ENCODE results near the gene PHLDB1. TPM values are rescaled to one million over a fixed set of nuclear protein-coding genes. Genes with fewer than 3 reads are reported as not detected.

PHLDB1 gene
- total RNA-seq, 2 donors from 2014 or later: 1.8 to 2.6 TPM

DNA sequence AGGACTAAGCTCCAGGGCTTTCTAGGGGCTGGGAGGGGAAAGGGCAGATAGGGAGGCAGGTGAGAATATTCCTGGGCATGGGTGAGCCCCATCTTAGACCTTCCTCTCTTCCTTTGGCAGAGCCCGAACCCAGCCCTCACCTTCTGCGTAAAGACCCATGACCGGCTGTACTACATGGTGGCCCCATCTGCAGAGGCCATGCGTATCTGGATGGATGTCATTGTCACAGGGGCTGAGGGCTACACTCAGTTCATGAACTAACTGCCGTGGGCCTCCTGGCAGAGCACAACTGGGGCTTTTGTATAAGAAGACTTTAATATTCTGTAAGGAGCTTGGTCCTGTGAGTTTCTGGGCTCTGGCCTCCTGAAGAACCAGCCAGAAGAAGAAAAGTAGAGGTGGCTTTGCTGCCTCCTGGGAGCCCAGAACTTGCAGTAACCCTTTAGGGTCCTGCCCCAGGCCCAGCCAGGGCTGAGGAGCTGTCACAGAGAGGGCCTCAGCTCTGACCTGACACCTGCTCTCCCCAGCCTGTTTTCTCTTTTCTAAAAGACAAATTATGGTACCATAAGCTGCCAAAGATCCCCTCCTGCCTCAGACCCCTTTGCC is 49.2 kb downstream of the PHLDB1 start:
- ATAC-seq: no peak
- no peak overlapping the region for H3K4me3 Mint-ChIP-seq
- peaks cover 22% of the 10 kb centered on the region for H3K4me1 Mint-ChIP-seq

DNA sequence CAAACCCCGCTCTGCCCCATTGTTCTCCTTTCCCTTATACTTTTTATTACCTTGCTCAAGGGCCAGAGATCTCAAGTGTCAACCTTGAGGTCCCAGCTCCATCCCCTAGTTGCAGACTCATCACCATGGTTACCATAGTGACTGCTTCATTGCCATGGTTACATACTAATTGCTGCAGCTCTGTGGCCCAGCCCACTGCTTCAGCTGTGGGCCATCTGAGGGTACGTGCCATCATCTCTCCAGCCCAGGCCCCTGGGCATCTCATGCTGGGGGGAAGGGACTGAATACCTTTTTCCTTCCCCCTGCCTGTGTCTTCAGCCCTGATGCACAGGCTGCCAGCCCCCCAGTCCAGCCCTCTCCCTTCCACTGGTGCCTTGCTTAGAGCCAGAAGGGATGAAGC is 49.8 kb downstream of the PHLDB1 start:
- no peak overlapping the region for H3K4me3 Mint-ChIP-seq
- ATAC-seq (no peak), DNase-seq (no peak)
- H3K27ac Mint-ChIP-seq: peak overlapping the region; percentile 59
- H3K9me3 ChIP-seq (ENCODE audit: control insufficient read depth, low read length, poor library complexity, severe bottlenecking): no peaks in the 10 kb centered on the region
- H3K4me1 Mint-ChIP-seq: peaks cover 20% of the 10 kb centered on the region
- H3K36me3 Mint-ChIP-seq (ENCODE audit: low read depth): no peaks in the 10 kb centered on the region
- H3K27me3 Mint-ChIP-seq: peaks cover 7% of the 10 kb centered on the region

More for the DNA sequence above, 49.2 kb downstream of the PHLDB1 start:
- Mint-ChIP-seq H3K27ac (peak overlapping the region; percentile 59), H3K27me3 (peaks cover 7% of the 10 kb centered on the region), H3K36me3 (ENCODE audit: low read depth) (no peaks in the 10 kb centered on the region)
- H3K9me3 ChIP-seq (ENCODE audit: control insufficient read depth, low read length, poor library complexity, severe bottlenecking): no peaks in the 10 kb centered on the region
- DNase-seq: no peak

DNA sequence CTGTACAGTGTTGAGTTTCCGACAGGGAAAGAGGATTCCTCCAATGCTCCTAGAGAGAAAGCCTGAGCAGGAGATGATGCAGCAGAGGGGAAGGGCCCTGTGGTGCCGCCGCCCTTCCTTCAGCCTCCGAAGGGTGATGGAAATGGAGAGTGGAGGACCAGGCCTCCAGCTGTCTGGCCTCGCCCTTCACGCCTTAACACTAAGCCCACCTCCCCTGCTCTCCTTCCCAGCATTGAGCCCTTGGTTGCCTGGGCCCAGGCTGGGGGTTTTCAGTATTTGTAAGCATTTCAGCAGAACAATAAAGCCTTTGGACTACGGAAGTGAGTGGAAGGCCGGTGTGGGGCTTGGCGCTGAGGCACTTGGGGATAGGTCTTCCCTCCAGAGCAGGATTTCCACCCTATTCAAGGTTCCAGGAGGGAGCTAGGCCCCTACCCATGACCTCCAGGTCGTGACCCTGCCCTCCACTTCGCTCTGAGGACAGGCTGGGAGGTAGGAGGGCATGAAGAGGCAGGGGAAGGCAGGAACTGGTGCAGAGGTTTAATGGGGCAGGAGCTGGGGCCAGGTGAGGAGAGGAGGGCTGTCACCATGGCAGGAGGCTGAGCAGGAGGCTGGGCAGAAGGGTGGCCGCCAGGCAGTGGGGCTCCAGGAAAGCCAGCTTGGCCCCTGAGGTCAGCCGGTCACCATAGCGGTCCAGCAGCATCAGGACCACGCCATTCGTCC is 50.5 kb downstream of the PHLDB1 start:
- no peak for DNase-seq
- ATAC-seq: no peak
- peak overlapping the region; percentile 59 for H3K27ac Mint-ChIP-seq
- peaks cover 7% of the 10 kb centered on the region for H3K27me3 Mint-ChIP-seq
- H3K36me3 Mint-ChIP-seq (ENCODE audit: low read depth): no peaks in the 10 kb centered on the region
- peaks cover 14% of the 10 kb centered on the region for H3K4me1 Mint-ChIP-seq
- no peak overlapping the region for H3K4me3 Mint-ChIP-seq
- no peaks in the 10 kb centered on the region for H3K9me3 ChIP-seq (ENCODE audit: control insufficient read depth, low read length, poor library complexity, severe bottlenecking)

DNA sequence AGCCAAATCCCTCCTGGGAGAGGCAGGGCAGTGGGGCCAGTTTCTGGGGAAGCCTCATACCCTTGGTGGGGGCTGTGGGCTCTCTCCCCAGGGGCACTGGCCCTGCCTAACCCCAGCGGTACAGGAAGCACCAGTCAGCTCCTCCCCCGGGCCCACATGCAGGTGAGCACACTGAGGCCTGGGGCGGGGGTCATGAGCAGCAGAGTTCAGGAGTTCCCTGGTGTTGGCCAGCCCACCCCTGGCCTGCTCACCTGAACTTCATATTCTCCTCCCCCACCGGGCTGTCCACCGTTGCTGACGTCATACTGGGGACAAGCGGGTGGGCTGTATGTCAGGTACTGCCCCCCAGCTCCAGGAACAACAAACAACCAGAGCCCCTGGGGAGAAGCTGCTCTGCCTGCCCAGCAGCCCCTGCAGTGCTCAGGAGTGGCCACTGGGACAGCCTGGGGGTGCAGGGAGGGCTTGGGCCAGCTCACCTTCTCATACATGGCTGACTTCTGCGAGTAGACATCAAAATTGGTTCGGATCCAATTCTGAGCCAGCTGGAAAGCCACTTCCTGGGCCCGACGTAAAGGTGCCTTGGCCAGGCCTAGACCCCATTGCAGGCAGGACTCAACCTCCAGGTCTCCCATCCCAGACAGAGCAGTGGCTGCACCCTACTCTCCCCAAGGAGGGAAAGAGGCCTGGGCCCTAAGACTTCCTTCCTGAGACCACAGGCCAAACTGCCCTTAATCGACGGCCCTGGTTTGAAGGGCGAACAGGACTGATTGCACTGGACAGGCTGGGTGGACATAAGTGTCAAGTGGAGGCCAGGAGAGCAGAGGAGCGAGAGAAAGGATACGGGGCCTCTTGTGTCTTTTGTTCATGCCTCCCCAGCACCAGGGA is 51.3 kb downstream of the PHLDB1 start:
- peaks cover 2% of the 10 kb centered on the region for H3K36me3 Mint-ChIP-seq (ENCODE audit: low read depth)
- ATAC-seq (no peak), DNase-seq (no peak)
- H3K4me1 Mint-ChIP-seq: peaks cover 7% of the 10 kb centered on the region
- H3K27me3 Mint-ChIP-seq: peaks cover 7% of the 10 kb centered on the region
- no peaks in the 10 kb centered on the region for H3K9me3 ChIP-seq (ENCODE audit: control insufficient read depth, low read length, poor library complexity, severe bottlenecking)
- no peak overlapping the region for H3K27ac Mint-ChIP-seq
- H3K4me3 Mint-ChIP-seq: peak overlapping the region; percentile 39

DNA sequence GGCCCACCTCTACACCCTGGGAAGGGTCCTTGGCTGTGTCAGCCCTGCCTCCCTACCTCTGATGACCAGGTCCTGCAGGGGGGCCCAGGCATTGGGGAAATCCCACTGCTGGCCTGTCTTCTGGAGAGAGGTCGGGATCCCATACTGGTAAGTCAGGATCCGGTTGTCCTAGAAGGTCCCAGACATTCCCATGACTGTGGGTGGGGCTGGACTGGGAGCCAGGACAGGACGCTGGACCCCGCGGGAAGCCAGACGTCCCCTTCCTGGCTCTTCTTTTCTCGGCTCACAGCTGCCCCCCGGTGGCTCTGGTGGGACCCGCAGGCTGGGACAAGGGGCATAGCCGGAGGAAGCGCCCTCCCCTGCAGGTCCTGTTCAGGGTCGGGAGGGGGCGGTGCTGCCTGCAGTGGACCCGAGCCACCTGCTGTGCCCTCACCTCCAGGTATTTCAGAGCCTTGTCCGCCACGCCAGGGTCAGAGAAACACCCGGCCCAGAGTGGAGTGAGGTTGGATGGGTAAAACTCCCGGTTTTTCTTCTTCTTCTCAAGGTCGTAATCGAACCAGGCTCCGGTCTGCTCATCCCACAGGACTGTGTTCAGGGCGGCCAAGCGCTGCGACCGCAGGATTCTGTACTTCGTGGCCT is 52.0 kb downstream of the PHLDB1 start:
- peaks cover 6% of the 10 kb centered on the region for H3K4me1 Mint-ChIP-seq
- peaks cover 10% of the 10 kb centered on the region for H3K27me3 Mint-ChIP-seq
- H3K36me3 Mint-ChIP-seq (ENCODE audit: low read depth): peaks cover 2% of the 10 kb centered on the region
- ATAC-seq: peak; percentile 100
- H3K9me3 ChIP-seq (ENCODE audit: control insufficient read depth, low read length, poor library complexity, severe bottlenecking): no peaks in the 10 kb centered on the region
- peak; percentile 65 to 90 (median 70) for DNase-seq
- no peak overlapping the region for H3K27ac Mint-ChIP-seq
- H3K4me3 Mint-ChIP-seq: no peak overlapping the region

DNA sequence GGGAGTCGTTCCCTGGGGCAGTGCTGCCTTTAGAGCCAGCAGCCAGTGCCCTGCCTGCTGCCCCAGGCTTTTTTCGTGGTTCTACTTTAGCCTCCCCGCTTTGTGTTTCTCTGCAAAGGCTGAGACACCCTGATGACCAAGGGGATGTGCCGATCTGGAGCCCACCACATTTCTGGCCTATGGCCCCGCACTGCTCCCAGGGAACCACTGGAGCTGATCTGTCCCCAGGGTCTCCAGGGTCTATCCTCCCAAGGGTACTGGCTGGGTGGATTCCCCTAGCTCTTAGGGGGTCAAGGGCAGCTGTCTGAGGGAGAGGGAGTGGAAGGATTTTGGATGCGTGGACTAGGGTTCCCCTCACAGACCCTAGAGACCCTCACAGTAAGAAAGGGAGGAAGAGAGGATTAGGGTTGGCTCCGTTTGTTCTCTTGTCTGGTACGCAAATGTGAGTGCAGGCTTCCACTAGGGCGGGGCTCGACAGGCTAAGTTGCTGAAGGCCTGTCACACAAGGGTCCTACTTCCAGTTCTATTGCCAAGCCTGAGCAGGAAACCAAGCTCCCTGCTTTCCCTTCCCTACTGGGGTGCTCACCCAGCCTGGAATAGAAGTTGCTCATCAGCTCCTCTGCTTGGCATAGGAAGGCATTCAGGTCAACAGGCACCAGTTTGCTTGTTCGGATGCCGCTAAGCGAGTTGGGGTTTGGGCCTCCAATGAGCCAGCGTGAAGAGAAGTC is 52.7 kb downstream of the PHLDB1 start:
- Mint-ChIP-seq H3K4me1 (peaks cover 6% of the 10 kb centered on the region), H3K36me3 (ENCODE audit: low read depth) (peaks cover 2% of the 10 kb centered on the region), H3K27ac (no peak overlapping the region), H3K27me3 (peaks cover 14% of the 10 kb centered on the region), H3K4me3 (no peak overlapping the region)
- no peak for DNase-seq
- ATAC-seq: no peak
- no peaks in the 10 kb centered on the region for H3K9me3 ChIP-seq (ENCODE audit: control insufficient read depth, low read length, poor library complexity, severe bottlenecking)

DNA sequence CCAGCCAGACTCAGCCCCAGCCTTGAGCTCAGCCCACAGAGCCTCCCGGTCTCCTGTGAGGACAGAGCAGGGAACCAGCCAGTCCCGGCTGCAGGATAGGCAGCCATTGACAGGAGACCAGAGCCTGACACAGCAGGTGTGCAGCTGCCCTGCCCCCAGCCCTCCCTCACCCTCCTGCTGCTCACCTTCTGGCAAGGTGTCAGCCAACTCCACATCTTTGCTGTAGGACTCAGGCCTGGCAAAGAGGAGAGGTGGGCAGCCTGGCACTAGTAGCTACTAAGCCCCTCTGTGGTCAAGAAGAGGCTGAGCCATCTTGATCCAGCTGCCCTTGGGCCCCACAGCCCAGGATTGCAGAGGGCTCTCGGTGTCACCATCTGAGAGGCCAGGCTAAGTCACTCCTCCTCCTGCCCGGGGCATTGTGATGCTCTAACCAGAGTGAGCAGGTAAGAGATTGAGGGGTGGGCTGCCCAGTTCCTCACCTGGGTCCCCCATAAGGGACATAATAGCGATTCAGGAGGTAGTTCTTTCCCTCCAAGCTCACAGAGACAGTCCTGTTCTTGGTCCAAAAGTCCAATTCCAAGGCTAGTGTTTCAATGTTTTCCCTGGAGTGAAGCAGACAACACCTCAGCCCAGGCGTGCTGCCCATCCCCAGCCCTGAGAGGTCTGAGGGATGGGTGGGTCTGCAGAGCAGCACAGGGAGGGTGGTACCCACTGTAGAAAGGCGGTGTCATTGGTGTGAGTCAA is 53.4 kb downstream of the PHLDB1 start:
- H3K4me1 Mint-ChIP-seq: peaks cover 6% of the 10 kb centered on the region
- peaks cover 14% of the 10 kb centered on the region for H3K27me3 Mint-ChIP-seq
- no peak overlapping the region for H3K27ac Mint-ChIP-seq
- peaks cover 2% of the 10 kb centered on the region for H3K36me3 Mint-ChIP-seq (ENCODE audit: low read depth)
- no peaks in the 10 kb centered on the region for H3K9me3 ChIP-seq (ENCODE audit: control insufficient read depth, low read length, poor library complexity, severe bottlenecking)
- DNase-seq (no peak), ATAC-seq (no peak)
- H3K4me3 Mint-ChIP-seq: no peak overlapping the region

DNA sequence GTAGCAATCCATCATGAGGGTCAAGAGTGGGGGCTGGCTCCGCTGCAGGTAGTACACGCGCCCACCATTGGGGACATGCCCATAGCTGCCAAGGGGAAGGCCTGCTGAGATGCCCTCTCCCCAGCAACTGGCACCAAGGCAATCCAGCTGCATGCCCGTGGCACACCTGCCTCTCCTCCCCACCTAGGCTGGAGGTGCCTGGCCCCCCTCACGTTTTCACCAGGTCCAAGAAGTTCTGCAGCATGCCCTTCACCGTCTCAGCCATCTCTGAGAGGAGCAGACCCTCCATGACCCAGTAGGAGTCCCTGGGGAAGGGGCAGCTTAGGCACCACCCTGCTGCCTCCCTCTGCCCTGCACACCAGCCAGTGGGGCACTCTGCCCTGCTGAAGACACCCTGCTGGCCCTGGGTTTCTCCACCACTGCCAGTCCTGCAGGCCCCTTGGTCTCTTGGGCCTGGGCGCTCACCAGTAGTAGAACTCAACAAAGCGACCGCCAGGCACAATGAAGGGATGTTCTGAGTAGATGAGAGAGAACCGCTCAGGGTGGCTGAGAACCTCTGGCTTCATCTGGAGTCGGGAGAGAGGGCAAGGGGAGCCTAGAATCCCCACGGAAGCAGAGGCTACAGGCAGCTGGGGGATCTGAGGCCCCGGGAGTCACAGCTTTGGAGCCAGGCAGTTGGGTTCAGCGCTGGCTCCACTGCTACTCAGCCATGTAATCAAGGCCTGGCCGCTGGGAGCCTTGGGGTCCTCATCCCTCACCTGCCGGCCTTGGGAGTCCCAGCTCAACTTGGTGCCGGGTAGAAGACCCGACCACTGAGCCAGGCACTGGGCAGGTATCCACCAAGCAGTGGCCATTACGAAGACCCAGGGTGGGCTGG is 54.2 kb downstream of the PHLDB1 start:
- Mint-ChIP-seq H3K27me3 (peaks cover 14% of the 10 kb centered on the region), H3K4me1 (peaks cover 12% of the 10 kb centered on the region), H3K36me3 (ENCODE audit: low read depth) (peaks cover 2% of the 10 kb centered on the region), H3K4me3 (no peak overlapping the region), H3K27ac (no peak overlapping the region)
- ATAC-seq: no peak
- H3K9me3 ChIP-seq (ENCODE audit: control insufficient read depth, low read length, poor library complexity, severe bottlenecking): no peaks in the 10 kb centered on the region
- DNase-seq: no peak

DNA sequence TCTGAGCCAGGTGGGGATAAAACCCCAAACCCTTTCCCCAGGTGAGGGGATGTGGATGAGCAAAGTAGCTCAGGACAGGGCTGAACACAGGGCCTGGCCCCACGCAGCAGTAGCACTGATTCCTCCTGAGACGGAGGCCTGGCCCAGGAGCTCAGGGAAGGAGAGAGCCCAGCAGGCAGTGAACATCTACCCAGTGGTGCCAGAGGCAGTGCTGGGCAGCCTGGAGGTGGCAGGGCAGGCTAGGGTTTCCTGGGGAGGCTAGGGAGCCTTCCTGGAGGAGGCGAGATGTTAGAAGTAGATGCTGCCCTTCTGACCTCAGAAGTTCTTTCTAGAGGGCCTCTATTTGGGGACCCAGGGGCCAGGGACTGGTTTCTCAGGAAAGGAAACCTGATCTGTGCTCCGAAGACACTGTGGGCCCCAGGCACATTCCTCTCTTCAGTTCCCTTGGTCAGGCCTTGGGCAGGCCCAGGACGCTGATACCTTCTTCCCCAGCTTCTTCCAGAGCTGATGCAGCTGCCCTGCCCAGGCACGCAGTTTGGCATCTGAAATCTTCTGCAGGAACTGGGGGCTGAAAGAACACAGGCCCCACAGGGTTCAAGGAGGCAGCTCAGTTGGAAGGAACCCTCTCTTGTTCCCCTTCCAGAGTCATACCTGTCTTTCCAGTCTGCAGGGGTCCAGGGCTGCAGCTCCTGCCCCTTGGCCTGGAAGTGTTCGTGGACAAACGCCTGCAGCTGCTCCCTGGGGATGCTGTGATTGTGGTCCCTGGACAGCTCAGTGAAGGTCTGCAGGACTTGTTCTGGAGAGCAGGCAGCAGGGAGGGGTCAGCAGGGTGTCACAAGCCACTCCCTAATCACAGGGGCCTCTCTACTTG is 55.2 kb downstream of the PHLDB1 start:
- DNase-seq: no peak
- Mint-ChIP-seq H3K36me3 (ENCODE audit: low read depth) (peaks cover 2% of the 10 kb centered on the region), H3K4me3 (no peak overlapping the region), H3K27me3 (peaks cover 14% of the 10 kb centered on the region), H3K4me1 (peaks cover 12% of the 10 kb centered on the region), H3K27ac (no peak overlapping the region)
- no peaks in the 10 kb centered on the region for H3K9me3 ChIP-seq (ENCODE audit: control insufficient read depth, low read length, poor library complexity, severe bottlenecking)
- no peak for ATAC-seq

DNA sequence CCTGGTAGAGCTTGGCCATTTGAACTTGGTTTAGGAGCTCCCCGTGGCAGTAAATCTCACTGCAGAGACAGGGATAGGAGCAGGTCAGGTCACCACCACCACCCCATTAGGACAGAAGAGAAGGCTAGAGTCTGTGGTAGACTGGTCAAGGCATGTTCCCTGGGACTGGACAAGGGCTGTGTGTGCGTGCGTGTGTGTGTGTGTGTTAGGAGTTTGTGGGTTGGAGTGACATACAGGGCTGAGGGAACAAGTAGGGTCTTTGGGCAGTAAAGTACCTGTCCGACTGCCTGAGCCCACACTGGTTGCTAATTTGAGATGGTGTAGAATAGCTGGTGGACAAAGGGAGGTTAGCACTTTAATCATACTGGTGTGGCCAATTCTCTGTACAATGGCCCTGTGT is 56.0 kb downstream of the PHLDB1 start:
- peaks cover 12% of the 10 kb centered on the region for H3K4me1 Mint-ChIP-seq

DNA sequence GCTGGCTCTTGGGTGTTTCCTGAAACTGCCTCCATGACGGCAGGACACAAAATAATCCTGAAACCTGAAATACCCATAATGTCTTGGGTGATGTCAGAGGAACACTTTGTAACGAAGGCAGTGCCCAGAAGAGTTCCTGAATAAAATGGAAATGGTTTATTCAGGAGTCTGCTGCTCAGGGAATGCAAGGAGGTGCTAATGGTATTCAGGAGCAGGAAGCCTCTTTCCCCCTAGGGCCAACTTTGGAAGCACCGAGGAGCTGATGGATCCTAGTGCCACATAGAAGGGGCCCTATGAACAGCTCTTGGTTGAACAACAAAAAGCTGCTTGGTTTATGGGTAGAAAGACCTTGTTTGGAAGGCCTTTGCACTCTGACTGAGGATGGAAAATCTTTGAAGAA is 56.5 kb downstream of the PHLDB1 start:
- DNase-seq: no peak
- Mint-ChIP-seq H3K27ac (no peak overlapping the region), H3K4me3 (no peak overlapping the region), H3K27me3 (peaks cover 18% of the 10 kb centered on the region), H3K4me1 (peaks cover 12% of the 10 kb centered on the region), H3K36me3 (ENCODE audit: low read depth) (peaks cover 2% of the 10 kb centered on the region)
- no peaks in the 10 kb centered on the region for H3K9me3 ChIP-seq (ENCODE audit: control insufficient read depth, low read length, poor library complexity, severe bottlenecking)
- no peak for ATAC-seq

More for the DNA sequence above, 56.0 kb downstream of the PHLDB1 start:
- H3K27ac Mint-ChIP-seq: no peak overlapping the region
- H3K9me3 ChIP-seq (ENCODE audit: control insufficient read depth, low read length, poor library complexity, severe bottlenecking): no peaks in the 10 kb centered on the region
- peaks cover 14% of the 10 kb centered on the region for H3K27me3 Mint-ChIP-seq
- no peak for ATAC-seq
- no peak overlapping the region for H3K4me3 Mint-ChIP-seq
- no peak for DNase-seq
- peaks cover 2% of the 10 kb centered on the region for H3K36me3 Mint-ChIP-seq (ENCODE audit: low read depth)
